ENCODE data around the gene GRID2IP.
"Not testable (repeated sequence)": the region's sequence is repeated elsewhere in the genome, so short reads cannot be mapped to it uniquely, and the experiment has no call there.

DNA sequence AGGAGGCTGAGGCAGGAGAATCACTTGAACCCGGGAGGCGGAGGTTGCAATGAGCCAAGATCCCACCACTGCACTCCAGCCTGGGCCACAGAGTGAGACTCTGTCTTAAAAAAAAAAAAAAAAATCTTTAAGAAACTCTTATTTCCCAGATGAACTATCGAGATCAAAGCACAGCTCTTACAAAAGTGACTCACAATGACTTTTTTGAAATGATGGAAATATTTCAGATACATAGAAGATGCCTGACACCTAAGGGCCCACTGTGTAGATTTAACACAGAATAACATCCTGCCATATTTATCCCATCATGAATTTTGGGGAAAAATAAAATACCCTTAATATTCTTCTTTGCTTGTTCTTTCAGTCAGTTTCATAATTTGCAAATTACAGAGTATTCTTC lies 92.6 kb downstream of the GRID2IP start:
- TF ChIP-seq, protein P1, sequence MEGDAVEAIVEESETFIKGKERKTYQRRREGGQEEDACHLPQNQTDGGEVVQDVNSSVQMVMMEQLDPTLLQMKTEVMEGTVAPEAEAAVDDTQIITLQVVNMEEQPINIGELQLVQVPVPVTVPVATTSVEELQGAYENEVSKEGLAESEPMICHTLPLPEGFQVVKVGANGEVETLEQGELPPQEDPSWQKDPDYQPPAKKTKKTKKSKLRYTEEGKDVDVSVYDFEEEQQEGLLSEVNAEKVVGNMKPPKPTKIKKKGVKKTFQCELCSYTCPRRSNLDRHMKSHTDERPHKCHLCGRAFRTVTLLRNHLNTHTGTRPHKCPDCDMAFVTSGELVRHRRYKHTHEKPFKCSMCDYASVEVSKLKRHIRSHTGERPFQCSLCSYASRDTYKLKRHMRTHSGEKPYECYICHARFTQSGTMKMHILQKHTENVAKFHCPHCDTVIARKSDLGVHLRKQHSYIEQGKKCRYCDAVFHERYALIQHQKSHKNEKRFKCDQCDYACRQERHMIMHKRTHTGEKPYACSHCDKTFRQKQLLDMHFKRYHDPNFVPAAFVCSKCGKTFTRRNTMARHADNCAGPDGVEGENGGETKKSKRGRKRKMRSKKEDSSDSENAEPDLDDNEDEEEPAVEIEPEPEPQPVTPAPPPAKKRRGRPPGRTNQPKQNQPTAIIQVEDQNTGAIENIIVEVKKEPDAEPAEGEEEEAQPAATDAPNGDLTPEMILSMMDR (IDR thresholded peaks at IDR 0.05) = not testable (repeated sequence)
- not testable (repeated sequence) for TF ChIP-seq POLR2A, EP300 (IDR thresholded peaks at IDR 0.05)

All from tibial nerve (tissue), 4 donors.